Loucy (cell line): ENCODE results near the gene TXNRD2.

Experiments
- EZH2phosphoT487 ChIP-seq: fragments of 200-600 bp; IDR thresholded peaks from 2 replicates; pipeline ENCODE4 v1.6.1; 2018; ENCODE audit warnings: antibody characterized with exemption, mild to moderate bottlenecking, moderate library complexity, borderline replicate concordance
- TF ChIP-seq, protein P1 (sequence below): fragments of 200-600 bp; sonication (generic); conservative IDR thresholded peaks from 2 replicates; pipeline ENCODE4 v1.5.1; 2014; ENCODE audit warnings: mild to moderate bottlenecking, antibody characterized with exemption, low read length

DNA sequence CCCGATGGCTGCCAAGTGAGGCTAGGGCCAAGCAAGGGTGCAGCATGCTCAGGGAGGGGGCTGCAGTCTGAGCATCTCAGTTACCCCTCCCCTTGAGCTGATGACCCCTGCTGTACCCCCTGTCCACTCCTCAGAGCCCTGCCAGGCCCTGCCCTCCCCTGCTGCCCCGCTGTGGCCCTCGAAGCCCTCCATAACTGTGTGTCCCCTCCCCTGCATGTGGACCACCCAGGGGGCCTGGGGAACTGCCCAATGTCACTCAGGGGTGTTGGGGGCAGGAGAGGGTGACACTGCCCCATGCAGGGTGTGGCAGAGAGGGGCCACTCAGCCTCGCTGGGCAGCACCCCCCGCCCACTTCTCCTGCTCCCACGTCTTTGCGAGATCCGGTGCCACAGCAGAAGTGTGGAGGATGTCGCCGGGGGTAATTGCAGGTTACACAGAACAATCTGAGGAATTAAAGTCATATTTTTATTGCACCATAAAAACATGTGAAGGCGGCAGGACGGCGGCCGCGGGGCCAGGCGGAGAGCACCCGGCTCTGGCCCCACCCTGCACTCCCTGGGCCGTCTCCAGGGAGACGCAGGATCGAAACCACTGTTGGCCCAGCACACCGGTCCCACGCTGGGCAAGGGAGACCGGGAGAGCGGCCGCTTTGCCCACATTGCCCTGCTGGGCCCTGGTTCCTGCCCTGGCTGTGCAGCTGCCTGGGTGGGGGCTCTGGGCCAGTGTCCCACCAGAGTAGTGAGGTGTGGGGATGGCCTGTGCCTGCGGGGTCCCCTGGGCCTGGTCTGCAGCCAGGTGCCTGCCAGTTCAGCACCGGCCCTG is 68.3 kb downstream of the TXNRD2 start:
- TF ChIP-seq, protein P1, sequence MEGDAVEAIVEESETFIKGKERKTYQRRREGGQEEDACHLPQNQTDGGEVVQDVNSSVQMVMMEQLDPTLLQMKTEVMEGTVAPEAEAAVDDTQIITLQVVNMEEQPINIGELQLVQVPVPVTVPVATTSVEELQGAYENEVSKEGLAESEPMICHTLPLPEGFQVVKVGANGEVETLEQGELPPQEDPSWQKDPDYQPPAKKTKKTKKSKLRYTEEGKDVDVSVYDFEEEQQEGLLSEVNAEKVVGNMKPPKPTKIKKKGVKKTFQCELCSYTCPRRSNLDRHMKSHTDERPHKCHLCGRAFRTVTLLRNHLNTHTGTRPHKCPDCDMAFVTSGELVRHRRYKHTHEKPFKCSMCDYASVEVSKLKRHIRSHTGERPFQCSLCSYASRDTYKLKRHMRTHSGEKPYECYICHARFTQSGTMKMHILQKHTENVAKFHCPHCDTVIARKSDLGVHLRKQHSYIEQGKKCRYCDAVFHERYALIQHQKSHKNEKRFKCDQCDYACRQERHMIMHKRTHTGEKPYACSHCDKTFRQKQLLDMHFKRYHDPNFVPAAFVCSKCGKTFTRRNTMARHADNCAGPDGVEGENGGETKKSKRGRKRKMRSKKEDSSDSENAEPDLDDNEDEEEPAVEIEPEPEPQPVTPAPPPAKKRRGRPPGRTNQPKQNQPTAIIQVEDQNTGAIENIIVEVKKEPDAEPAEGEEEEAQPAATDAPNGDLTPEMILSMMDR: no peak
- no peak for TF ChIP-seq EZH2phosphoT487
